Peyer's patch (tissue), 4 donors: ENCODE data around the gene ZKSCAN7.

Source experiments
- POLR2A ChIP-seq, 2 donors: fragments of 450-650 bp; IDR thresholded peaks; one replicate each; pipeline ENCODE4 v1.5.1; 2017; ENCODE audit warnings: antibody characterized with exemption in 2 of 2, mild to moderate bottlenecking in 2 of 2, moderate library complexity in 2 of 2
- TF ChIP-seq, protein P1 (sequence below), 6 experiments: fragments of 450-650 bp in 4 of 6; fragments of 200-600 bp in 2 of 6; sonication (generic) in 1 of 6; IDR thresholded peaks; one replicate each; pipeline ENCODE4 v1.5.1; 2017 to 2019; ENCODE audit warnings: antibody characterized with exemption in 6 of 6, mild to moderate bottlenecking in 3 of 6, moderate library complexity in 1 of 6

DNA sequence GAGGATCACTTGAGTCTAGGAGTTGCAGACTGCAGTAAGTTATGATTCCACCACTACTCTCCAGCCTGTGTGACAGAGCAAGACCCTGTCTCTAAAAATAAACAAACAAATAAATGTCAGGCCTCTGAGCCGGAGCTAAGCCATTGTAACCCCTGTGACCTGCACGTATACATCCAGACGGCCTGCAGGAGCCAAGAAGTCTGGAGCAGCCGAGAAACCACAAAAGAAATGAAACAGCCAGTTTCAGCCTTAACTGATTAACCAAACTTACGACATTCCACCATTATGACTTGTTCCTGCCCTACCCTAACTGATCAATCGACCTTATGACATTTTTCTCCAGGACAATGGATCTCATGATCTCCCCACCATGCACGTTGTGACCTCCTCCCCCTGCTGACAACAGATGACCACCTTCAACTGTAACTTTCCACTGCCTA, 32.5 kb upstream of the ZKSCAN7 start:
- TF ChIP-seq, protein P1, sequence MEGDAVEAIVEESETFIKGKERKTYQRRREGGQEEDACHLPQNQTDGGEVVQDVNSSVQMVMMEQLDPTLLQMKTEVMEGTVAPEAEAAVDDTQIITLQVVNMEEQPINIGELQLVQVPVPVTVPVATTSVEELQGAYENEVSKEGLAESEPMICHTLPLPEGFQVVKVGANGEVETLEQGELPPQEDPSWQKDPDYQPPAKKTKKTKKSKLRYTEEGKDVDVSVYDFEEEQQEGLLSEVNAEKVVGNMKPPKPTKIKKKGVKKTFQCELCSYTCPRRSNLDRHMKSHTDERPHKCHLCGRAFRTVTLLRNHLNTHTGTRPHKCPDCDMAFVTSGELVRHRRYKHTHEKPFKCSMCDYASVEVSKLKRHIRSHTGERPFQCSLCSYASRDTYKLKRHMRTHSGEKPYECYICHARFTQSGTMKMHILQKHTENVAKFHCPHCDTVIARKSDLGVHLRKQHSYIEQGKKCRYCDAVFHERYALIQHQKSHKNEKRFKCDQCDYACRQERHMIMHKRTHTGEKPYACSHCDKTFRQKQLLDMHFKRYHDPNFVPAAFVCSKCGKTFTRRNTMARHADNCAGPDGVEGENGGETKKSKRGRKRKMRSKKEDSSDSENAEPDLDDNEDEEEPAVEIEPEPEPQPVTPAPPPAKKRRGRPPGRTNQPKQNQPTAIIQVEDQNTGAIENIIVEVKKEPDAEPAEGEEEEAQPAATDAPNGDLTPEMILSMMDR (IDR thresholded peaks at IDR 0.05) = no peak
- no peak for TF ChIP-seq POLR2A (IDR thresholded peaks at IDR 0.05)
